HG02798 (cell line): Measurements from ENCODE around the gene ENTPD6.

Experiments
- ATAC-seq: cut with Tn5 transposase; IDR thresholded peaks from one replicate; pipeline ENCODE4 v1.9.1; 2021; ENCODE audit warnings: mild to moderate bottlenecking; ENCODE audit not compliant: unreplicated experiment, poor library complexity

The ENTPD6 gene

DNA sequence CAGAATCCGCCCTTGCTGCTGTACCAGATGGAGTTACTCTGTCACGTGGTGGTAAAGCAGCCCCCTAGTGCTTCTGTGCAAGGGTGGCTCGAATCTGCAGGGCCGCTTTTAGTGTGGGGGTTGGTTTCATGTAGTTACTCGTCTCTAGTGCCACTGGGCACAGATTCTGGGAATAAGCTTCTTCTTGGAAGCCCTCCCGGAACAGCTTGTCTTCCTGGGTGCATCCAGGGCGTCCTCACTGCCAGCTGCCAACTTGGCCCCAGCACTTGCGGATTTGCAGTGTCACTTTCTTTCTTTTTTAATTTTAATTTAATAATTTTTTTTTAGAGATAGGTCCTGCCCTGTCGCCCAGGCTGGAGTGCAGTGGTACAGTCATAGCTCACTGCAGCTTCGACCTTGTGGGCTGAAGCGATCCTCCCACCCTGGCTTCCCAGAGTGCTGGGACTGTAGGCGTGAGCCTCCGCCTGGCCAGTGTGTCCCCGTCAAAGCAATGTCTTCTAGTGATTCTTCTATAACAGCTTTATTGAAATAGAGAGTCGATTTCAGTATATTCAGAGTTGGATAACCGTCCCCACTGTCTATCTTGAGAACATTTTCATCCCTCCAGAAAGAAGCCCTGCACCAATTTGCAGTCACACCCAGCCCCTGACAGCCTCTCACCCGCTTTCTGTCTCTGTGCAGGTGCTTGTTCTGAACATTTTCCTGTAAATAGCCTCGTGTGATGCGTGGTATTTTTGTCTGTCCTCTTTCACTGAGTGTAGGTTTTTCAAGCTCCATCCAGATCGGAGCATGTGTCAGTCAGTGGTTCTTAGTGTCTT is 78.2 kb downstream of the ENTPD6 start:
- no peak for ATAC-seq

DNA sequence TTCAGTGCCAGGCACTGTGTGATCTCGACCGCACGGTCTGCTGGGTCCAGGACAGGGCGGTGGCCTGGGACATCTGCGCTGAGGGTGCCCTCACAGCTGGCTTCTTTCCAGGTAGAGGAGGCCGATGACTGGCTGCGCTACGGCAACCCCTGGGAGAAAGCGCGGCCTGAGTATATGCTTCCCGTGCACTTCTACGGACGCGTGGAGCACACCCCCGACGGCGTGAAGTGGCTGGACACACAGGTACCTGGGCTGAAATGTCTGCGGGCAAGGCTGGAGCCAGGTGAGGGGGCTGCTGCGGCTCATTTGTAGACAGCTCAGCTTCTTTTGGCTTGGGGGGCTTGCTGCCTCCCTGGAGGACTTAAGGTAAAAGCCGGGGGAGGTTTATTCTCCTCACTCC is 79.0 kb downstream of the ENTPD6 start:
- no peak for ATAC-seq

DNA sequence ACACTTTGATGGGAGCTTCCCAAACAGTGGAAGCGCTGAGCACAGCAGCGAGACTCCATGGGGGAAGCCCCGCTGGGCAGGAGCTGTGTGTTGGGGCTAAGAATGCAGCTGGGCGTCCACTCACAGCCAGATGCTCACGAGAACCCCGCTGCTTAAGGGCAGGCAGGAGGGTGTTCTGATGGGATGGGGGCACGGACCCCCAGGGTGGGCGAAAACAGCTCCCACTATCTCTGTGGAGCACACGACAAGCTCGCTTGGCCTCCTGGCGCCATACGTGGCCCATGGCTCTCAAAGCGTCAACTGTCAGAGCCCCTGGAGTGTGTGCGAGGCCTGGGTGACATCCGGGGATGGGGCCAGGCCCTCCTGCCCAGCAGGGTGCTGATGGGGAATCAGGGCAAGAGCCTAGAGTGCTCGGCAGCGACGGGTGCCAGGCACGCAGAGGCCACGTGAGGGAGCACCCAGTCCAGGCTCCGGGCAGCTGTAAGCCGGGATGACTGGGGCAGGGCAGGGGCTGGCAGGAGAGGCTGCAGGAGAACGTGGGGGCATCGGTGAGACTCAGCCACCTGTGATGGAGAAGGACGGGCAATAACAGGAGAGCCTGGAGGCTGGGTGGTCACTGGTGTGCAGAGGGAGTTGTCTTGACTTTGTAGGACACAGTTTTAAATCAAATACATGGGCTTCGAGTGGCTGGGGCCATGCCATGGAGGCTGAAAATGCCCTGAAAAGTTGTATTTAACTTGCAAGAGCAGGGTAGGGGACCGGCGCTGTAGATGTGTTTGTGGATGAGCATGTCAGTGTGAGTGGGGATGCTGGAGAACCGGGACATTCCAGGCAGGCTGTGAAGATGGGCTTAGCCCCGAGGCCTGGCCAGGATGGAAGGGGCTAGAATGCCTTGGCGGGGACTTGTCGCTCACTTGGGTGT is 79.6 kb downstream of the ENTPD6 start:
- no peak for ATAC-seq

DNA sequence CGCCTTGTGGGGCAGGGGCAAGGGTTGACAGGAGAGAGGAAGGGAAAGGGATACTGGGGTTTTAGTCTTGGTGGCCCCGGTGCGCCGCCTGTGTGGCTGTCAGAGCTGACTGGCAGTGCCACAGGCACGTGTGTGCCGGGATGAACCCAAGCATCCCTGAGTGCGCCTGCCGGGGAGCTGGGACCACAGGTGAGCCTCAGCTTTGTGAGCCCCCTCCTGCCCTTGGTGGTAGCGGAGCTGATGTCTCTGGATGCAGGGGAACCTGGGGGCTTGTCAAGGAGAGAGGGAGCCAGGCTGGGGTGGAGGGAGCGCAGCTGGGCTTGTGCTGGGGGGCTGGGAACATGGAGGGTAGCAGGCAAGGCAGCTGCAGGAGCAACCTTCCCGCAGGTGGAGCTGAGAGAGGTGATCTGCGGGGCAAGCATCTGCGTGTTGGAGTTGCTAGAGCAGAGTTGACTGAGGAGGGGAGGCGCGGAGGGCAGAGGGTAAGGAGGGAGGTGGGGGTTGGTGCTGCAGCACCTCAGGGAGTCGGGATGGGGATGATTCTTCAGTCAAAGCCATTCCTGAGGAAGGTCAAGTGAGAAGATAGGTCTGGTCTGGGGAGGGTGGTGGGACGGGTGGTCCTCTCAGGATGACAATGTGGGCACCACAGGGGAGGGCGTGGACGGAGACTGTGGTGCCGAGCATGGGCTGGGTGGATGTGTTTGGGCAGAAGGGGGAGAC is 80.5 kb downstream of the ENTPD6 start:
- no peak for ATAC-seq
